B cell (primary cell): Measurements from ENCODE around the gene DERA.

ENCODE experiments used
- EZH2 ChIP-seq: IDR thresholded peaks from 2 replicates; pipeline ENCODE4 v1.6.1; 2012; ENCODE audit warnings: borderline replicate concordance, low read depth, mild to moderate bottlenecking, moderate library complexity, low read length; ENCODE audit not compliant: insufficient read depth, poor library complexity, severe bottlenecking
- TF ChIP-seq, protein P1 (sequence below): fragments of 200-600 bp; IDR thresholded peaks from one replicate; pipeline ENCODE4 v1.8.0; 2022; ENCODE audit warnings: antibody characterized with exemption, mild to moderate bottlenecking

GRCh38 chr12:15882118-15882971 is 28.8 kb upstream of the DERA start, which contains the start of gene STRAP:
- TF ChIP-seq, protein P1, sequence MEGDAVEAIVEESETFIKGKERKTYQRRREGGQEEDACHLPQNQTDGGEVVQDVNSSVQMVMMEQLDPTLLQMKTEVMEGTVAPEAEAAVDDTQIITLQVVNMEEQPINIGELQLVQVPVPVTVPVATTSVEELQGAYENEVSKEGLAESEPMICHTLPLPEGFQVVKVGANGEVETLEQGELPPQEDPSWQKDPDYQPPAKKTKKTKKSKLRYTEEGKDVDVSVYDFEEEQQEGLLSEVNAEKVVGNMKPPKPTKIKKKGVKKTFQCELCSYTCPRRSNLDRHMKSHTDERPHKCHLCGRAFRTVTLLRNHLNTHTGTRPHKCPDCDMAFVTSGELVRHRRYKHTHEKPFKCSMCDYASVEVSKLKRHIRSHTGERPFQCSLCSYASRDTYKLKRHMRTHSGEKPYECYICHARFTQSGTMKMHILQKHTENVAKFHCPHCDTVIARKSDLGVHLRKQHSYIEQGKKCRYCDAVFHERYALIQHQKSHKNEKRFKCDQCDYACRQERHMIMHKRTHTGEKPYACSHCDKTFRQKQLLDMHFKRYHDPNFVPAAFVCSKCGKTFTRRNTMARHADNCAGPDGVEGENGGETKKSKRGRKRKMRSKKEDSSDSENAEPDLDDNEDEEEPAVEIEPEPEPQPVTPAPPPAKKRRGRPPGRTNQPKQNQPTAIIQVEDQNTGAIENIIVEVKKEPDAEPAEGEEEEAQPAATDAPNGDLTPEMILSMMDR = no peak
- TF ChIP-seq EZH2 = no peak
